WTC11 (cell line): ENCODE measurements around the gene HACD2.
"Not testable (repeated sequence)": the region's sequence is repeated elsewhere in the genome, so short reads cannot be mapped to it uniquely, and the experiment has no call there.

ENCODE experiments used
- ATF2 ChIP-seq: sonication (generic); formaldehyde crosslinking; IDR thresholded peaks from 2 replicates; pipeline ENCODE4 v1.8.1; 2022; ENCODE audit warnings: low read depth, missing genetic modification reagents, borderline replicate concordance
- CBFB ChIP-seq: sonication (generic); formaldehyde crosslinking; IDR thresholded peaks from 2 replicates; pipeline ENCODE4 v1.8.1; 2022; ENCODE audit warnings: mild to moderate bottlenecking, low read depth, missing genetic modification reagents
- CTCF ChIP-seq: fragments of 200-600 bp; IDR thresholded peaks from 2 replicates; pipeline ENCODE4 v1.8.0; 2022; ENCODE audit warnings: antibody characterized with exemption
- HMGXB4 ChIP-seq: sonication (generic); formaldehyde crosslinking; IDR thresholded peaks from 2 replicates; pipeline ENCODE4 v1.8.1; 2023; ENCODE audit warnings: mild to moderate bottlenecking, moderate library complexity, missing genetic modification reagents
- MAX ChIP-seq: sonication (generic); formaldehyde crosslinking; IDR thresholded peaks from 2 replicates; pipeline ENCODE4 v1.8.0; 2022; ENCODE audit warnings: mild to moderate bottlenecking, missing genetic modification reagents
- NFYB ChIP-seq: sonication (generic); formaldehyde crosslinking; conservative IDR thresholded peaks from 2 replicates; pipeline ENCODE4 v1.8.0; 2022; ENCODE audit warnings: low read depth, missing genetic modification reagents
- NR3C1 ChIP-seq: sonication (generic); formaldehyde crosslinking; conservative IDR thresholded peaks from 2 replicates; pipeline ENCODE4 v1.8.1; 2023; ENCODE audit warnings: low read depth, mild to moderate bottlenecking, missing genetic modification reagents
- TEAD4 ChIP-seq: sonication (generic); formaldehyde crosslinking; IDR thresholded peaks from 2 replicates; pipeline ENCODE4 v1.8.0; 2022; ENCODE audit warnings: mild to moderate bottlenecking, missing genetic modification reagents

- not testable (repeated sequence) for TF ChIP-seq NFYB (CRISPR knock-in tag); CTCF; ATF2 (CRISPR knock-in tag); NR3C1 (CRISPR knock-in tag); TEAD4 (CRISPR knock-in tag); CBFB (CRISPR knock-in tag); MAX (CRISPR knock-in tag); HMGXB4 (CRISPR knock-in tag)
Measured at GRCh38 chr3:123487063-123487462, 97.8 kb downstream of the HACD2 start.
